Stimulated activated CD8-positive, alpha-beta memory T cell treated with anti-CD3 and anti-CD28 coated beads, Interleukin-7, amount 100 ng/mL, for 1 hour (primary cell): ENCODE results near the gene YPEL1.

Source experiments
- DNase-seq, 2 donors: peaks; one replicate each; pipeline ENCODE4 v3.0.0-alpha.2; 2020; ENCODE audit warnings: low read depth in 2 of 2

The YPEL1 gene

GRCh38 chr22:21735200-21736083 is at the start of gene YPEL1:
YPEL1 (minus strand) TSS chr22:21735794; CDS start chr22:21710744, 25,050 bp downstream.
- peak; percentile 90 for DNase-seq

- no peak for DNase-seq
Observed at GRCh38 chr22:21780259-21780658, 44.7 kb upstream of the YPEL1 start.

GRCh38 chr22:21779444-21779843 is 43.9 kb upstream of the YPEL1 start:
- DNase-seq, result no peak

DNA sequence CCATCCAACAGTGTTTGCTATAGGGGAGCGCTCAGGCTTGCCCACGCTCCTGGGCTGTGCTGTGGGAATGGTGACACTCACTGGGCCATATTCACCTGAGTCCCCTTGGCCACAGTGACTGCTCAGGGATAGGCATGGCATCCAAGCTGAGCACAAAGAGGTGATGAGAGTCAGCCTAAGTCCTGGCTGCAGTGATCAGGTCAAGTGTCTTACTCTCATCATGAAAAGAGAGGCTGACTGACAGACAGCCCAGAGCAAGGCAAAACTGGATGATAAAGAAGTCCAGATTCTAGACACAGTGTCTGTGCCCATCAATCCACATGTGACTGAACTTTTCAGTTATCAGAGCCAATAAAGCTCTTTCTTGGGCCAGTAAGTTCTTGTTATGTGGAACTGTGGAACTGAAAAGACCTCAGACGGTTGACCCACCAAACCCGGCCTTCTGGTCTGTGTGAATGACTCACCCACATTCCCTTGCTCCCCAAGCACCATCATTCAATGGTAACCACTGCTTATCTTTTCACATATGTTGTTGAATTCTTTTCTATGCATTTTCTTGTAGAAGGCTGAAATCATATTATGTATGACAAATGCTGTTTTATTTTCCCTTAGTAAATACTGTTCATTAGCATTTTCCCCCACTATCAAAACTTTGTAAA is 43.2 kb upstream of the YPEL1 start:
- DNase-seq, result no peak

- DNase-seq, result no peak
Observed at GRCh38 chr22:21771631-21771976, 36.0 kb upstream of the YPEL1 start.

GRCh38 chr22:21768435-21768834 is 32.8 kb upstream of the YPEL1 start:
- no peak for DNase-seq

DNA sequence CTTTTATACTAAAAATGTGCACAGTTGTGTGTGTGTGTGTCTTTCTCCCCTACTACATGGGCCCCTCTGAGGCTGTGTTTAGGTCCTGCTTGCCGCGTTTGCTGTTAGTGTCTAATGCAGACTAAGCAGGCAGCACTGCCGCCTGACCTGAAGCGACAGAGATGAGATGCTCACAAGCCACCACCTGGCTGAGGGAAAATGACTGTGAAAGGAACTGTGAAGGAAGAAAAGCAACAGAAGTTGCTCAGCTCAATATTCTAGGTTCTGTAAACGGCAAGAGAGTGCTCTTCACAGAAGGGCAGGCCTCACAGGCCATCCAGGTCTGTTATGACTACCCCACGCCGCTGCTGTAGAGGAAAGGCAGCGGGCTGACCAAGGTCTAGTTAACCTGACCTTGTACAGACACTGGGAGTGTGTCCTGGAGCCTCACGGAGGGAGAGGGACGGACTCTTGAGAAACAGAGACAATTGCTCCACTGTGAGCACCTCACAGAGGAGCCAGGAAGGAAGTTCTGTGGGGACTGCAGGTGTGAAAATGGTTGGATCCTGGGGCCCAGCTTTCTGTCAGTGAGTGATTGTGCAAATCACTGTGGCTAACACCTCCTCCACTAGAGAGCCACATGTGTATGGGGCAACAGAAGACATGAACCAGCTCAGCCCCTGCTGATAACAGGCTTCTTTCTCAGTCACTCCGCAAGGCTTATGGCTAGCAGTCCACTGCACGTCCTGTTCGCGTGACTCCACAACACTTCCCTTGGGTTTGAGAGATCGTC is 31.3 kb upstream of the YPEL1 start:
- DNase-seq, result peak; percentile 23 to 54

DNA sequence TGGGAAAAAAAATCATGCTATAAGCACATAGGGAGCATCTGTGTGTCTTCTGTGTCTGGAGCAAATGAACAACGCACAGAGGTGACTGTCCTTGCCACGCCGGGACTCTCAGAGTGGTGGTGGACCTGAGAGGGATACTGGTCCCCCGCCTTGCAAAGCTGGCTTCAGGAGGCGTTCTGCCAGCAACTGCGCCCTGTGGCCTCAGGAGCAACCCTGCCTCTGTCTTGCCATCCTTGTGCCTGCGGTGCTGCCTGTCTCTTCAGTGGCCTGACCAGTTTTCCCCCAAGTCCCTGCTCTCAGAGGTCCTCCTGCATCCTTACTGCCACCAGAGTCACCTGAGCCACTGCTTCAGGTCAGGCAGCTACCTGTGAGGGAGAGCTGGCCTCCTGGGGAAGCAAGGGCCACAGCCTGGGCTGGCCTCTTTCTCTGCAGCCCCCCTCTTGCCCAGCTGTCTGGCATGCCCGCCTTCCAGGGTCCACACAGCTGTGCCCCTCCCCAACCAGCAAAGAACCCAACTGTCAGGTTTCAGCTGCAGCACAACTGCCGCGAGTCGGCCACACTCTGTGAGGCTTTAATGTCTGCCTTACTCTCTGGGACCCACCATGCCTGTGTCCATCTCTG is 30.4 kb upstream of the YPEL1 start:
- DNase-seq, result no peak

DNA sequence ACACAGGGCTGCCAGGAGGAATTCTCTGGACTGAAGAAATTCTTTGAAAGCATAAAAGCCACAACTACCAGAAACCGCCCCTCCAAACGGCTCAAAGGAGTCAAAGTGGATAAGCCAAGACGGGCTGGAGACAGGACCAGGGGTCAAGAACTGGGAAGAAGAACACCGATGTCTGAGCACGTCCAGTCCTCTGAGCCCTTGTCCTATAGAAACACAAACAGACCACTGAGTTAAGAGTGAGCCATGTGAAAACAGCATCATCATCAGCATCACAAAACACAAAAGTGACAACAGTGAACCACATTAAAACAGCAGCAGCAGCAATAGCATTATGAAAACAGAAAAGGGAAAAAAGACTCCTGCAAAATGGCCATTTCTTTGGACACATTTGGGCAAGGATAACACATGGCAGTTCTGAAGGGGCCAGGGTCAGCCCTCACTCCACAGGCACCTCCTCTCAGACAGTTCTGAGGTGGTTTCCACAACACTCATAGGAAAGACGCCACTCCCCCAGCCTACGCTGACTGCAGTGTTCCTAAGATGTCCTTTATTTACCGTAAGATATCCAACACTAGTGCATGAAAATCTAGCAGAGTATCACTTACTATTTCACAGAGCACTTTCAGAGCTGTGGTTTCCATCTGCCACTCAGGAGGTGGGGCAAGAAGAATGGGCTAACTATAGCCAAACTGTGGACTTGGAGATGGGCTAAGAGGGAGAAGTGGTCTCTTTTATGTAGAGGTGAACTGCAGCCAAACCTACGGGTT is 28.6 kb upstream of the YPEL1 start:
- no peak for DNase-seq

DNA sequence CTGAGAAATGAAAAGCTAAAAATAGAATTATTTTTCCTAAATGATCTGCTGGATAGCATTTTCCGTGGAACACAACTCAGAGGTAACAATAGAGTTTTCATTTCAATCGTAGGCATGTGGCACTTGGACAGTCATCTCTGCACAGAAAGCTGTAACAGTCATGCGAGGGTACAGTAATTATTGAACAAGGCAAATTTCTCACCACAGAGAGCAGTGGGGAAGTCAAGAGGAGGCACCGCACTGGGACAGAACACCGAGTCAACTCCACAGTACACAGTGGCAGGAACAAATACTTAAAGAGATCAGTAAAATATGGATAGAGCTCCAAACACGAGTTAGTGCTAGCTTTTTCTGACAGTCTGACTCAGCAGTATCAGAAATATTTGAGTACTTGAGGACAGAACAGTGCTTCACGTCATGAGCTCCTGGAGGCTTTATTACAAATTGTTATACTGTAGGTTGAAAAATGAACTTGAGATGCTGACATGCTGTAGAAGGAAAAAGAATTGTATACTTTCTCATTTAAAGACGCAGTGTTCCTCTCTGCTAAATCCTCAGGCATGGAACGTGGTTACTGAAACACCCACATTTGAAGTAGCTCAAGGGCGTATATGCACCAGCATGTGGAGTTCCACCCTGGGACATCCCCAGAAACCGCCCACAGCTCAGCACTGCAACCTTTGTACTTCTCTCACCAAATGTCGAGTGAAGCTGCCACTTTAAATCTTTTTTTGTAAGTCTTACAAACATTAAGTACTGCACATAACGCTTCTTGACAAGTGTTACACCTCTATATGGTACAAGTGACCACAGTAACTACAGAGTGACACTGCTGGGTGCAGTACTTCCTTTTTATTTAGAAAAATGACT is 27.4 kb upstream of the YPEL1 start:
- DNase-seq, result no peak

DNA sequence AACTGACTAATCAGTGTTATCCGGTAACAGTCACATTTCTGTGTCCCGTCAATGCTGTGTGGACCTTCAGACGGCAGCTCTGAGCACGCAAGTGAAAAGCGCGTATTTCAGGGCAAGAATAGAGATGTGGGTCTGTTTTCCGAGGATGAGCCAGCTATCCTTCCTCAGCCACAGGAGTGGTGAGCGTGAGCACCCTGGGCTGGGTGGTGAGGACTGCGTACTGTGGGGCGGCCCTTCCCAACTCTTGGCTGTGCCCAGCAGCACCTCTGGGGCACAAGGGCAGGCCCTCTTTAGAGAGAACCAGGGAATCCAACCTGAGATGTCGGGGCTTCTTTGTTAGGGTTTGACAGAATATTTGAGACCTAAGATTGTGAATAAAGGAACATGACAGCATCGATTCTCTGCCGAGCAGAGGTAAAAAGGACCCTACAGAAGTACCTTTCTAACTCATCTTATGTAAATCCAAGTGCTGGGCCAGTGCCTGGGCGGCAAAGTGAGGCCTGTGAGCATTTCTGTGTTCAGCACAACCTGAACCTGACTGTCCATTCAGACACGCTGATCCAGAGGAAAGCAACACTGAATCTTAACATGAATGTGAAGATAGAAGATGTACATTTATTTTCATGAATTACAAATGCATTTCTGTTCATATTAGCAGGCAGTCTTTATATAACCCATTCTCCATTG is 26.5 kb upstream of the YPEL1 start:
- no peak for DNase-seq

GRCh38 chr22:21761086-21761485 is 25.5 kb upstream of the YPEL1 start:
- no peak for DNase-seq

DNA sequence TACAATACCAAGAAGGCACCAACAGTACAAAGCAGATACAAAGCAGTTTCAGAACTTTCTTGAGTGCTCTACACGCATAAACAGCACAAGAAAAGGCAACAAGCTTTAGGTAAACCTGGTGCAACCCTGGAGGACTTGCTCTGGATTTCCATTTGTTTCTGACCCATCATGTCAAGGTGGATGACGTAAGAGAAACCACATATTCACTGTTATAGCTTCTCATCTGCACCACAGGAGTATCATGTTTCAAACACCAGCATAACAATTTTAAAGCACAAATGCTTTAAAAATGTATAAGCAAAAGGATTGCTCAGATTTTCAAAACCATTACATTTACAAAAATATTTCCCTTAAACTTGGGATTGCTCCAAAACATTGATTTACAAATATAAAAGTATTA is 25.0 kb upstream of the YPEL1 start:
- DNase-seq, result no peak

DNA sequence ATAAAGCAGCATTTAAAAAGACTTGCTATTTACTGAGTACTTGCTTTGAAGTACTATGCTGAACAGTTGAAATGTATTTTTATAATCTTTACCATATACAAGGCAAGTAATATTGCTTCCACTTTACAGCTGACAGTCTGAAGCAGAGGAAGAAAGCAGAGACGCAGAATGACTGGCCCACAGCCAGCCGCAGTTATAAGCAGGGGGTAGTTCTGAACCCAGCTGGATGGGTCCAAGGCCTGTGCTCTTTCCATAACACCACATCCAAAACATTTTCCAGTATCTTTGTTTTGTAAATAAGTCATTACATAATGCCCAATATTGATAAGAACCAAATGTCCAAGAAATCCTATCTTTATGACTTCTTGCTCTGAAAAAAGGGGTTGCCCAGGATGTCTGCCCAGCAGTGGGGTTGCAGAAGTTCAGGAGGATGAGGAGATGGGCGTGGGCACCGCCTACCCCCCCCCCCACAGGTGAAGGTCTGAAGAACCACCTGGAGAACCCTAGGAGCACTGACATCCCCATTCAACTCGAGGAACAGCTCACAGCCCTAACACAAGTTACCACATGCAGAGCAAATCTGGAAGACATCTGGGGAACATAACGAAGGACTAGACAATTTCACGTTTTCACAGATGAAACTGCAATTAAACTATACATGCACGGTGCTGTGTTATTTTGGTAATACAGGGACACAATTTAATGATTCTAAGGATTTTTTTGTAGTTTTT is 24.2 kb upstream of the YPEL1 start:
- DNase-seq, result no peak

DNA sequence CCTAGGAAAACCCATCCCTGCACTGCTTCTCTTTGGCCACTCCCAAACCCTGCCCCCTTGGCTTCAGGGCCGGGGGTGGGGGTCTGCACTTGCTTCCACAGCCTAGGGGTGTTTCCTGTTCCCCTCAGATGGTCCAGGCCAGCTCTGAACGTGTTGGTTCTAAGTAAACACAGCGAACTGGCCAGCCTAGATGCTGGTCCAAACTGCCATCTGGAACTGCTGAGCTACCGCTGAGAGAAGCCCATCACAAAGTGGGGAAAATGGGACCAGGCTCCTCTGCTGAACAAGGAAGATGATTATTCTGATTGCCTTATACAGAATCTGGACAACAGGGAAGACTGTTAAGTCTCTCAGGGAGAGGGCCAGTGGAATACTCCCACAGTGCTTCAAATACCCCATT is 23.5 kb upstream of the YPEL1 start:
- no peak for DNase-seq

GRCh38 chr22:21758091-21758864 is 22.7 kb upstream of the YPEL1 start:
- no peak for DNase-seq

- no peak for DNase-seq
Observed at GRCh38 chr22:21755851-21756284, 20.3 kb upstream of the YPEL1 start.

- DNase-seq, result no peak
Observed at GRCh38 chr22:21754523-21754922, 18.9 kb upstream of the YPEL1 start.
